Tibial nerve (tissue), 4 donors: ENCODE measurements around the gene CCRL2.

Source experiments
- CTCF ChIP-seq, 5 experiments: fragments of 200-600 bp in 3 of 5; fragments of 450-650 bp in 2 of 5; sonication (generic) in 3 of 5; IDR thresholded peaks; one replicate each; pipeline ENCODE4 v1.5.1; 2016 to 2019; ENCODE audit warnings: antibody characterized with exemption in 5 of 5, mild to moderate bottlenecking in 3 of 5, moderate library complexity in 2 of 5
- EP300 ChIP-seq, 2 donors: sonication (generic); formaldehyde crosslinking; IDR thresholded peaks; one replicate each; pipeline ENCODE4 v1.6.1; 2017; ENCODE audit warnings: antibody characterized with exemption in 2 of 2, mild to moderate bottlenecking in 1 of 2
- POLR2A ChIP-seq, 2 donors: fragments of 450-650 bp; IDR thresholded peaks; one replicate each; pipeline ENCODE4 v1.6.1; 2017; ENCODE audit warnings: antibody characterized with exemption in 2 of 2, mild to moderate bottlenecking in 2 of 2, moderate library complexity in 2 of 2

GRCh38 chr3:46407970-46408369 lies 911 bp downstream of the CCRL2 start:
- TF ChIP-seq CTCF (IDR thresholded peaks at IDR 0.05), result no peak
- no peak for TF ChIP-seq POLR2A (IDR thresholded peaks at IDR 0.05)
- no peak for TF ChIP-seq EP300 (IDR thresholded peaks at IDR 0.05)
